ENCODE measurements around the gene PPIL1.

PPIL1 gene

GRCh38 chr6:36834576-36835341 lies 39.8 kb downstream of the PPIL1 start:
- DNase-seq (ENCODE audit: low read depth): no peak

- DNase-seq (ENCODE audit: low read depth): no peak
Observed at GRCh38 chr6:36833182-36833789, 41.3 kb downstream of the PPIL1 start.

GRCh38 chr6:36832313-36832712 lies 42.3 kb downstream of the PPIL1 start:
- no peak for DNase-seq (ENCODE audit: low read depth)

GRCh38 chr6:36830577-36830976 lies 44.0 kb downstream of the PPIL1 start:
- no peak for DNase-seq (ENCODE audit: low read depth)

GRCh38 chr6:36829919-36830544 lies 44.6 kb downstream of the PPIL1 start:
- no peak for DNase-seq (ENCODE audit: low read depth)

- DNase-seq (ENCODE audit: low read depth): no peak
Observed at GRCh38 chr6:36827261-36828079, 47.1 kb downstream of the PPIL1 start.

- DNase-seq (ENCODE audit: low read depth): no peak
Observed at GRCh38 chr6:36826520-36827227, 47.9 kb downstream of the PPIL1 start.

- no peak for DNase-seq (ENCODE audit: low read depth)
Observed at GRCh38 chr6:36825994-36826393, 48.6 kb downstream of the PPIL1 start.

GRCh38 chr6:36825452-36825851 lies 49.2 kb downstream of the PPIL1 start:
- no peak for DNase-seq (ENCODE audit: low read depth)

GRCh38 chr6:36824253-36824652 lies 50.4 kb downstream of the PPIL1 start:
- DNase-seq (ENCODE audit: low read depth): no peak

GRCh38 chr6:36823421-36824096 lies 51.0 kb downstream of the PPIL1 start:
- no peak for DNase-seq (ENCODE audit: low read depth)

GRCh38 chr6:36822506-36823269 lies 51.9 kb downstream of the PPIL1 start:
- DNase-seq (ENCODE audit: low read depth): no peak

- DNase-seq (ENCODE audit: low read depth): no peak
Observed at GRCh38 chr6:36821581-36822335, 52.8 kb downstream of the PPIL1 start.

- no peak for DNase-seq (ENCODE audit: low read depth)
Observed at GRCh38 chr6:36820700-36821580, 53.7 kb downstream of the PPIL1 start.

GRCh38 chr6:36818756-36819155 lies 55.8 kb downstream of the PPIL1 start:
- no peak for DNase-seq (ENCODE audit: low read depth)

- no peak for DNase-seq (ENCODE audit: low read depth)
Observed at GRCh38 chr6:36817847-36818246, 56.8 kb downstream of the PPIL1 start.

- DNase-seq (ENCODE audit: low read depth): no peak
Observed at GRCh38 chr6:36817176-36817817, 57.3 kb downstream of the PPIL1 start.

All from stimulated activated CD8-positive, alpha-beta memory T cell treated with anti-CD3 and anti-CD28 coated beads, Interleukin-4, amount 100 ng/mL, for 24 hours (primary cell).